GM18873 (cell line): Measurements from ENCODE around the gene UIMC1.

Experiments
- ATAC-seq: cut with Tn5 transposase; IDR thresholded peaks from one replicate; pipeline ENCODE4 v1.9.1; 2021; ENCODE audit warnings: mild to moderate bottlenecking, moderate library complexity, moderate number of reproducible peaks; ENCODE audit not compliant: unreplicated experiment, low FRiP score

The UIMC1 gene

DNA sequence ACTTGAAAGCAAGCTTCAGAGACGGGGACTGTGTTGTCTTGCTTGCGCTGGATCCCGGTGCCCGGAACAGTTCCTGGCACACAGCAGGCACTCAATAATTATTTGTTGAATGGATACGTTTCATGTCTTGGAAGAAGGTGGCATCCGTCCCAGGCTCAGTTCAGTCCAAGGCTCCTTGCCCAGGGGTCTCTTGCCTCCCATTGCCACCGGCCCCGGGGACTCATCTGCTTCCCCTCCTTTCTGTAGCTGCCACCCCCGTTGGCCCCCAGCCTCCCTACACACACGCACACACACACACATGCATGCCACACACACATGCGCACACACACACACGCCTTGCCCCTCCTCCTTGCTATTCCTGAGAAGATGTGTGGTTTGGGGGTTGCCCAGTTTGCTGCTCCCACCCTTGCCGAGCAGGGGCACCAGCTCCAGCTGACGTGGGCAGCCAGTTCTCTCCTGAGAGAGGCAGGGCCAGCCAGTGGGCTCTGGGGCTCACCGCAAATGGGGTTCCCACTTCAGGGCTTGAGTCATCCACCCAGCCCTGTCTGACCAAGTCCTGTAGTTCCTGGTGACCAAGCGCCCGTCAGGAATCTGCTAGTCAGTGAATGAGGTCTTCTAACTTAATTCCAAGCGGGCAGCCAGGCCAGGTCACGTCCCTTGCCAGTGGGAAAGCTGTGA is 149.2 kb downstream of the UIMC1 start:
- no peak for ATAC-seq

DNA sequence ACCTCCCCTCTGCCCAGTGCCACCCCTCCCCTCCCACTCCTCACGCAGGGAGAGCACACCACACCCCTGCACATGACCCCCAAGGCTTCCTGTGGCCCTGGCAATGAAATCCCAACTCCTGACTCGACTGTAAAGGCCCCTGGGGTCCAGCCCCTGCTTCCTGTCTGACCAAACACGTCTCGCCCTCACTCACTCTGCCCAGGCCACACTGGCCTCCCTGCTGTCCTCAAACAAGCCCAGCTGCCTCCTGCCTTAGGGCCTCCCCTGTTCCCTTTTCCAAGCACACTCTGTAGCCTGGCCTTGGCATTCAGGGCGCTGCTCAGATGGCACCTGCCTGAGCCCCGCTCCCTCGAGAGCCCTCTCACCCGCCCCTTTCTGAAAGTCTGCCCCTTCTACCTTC is 149.8 kb downstream of the UIMC1 start:
- ATAC-seq: no peak

DNA sequence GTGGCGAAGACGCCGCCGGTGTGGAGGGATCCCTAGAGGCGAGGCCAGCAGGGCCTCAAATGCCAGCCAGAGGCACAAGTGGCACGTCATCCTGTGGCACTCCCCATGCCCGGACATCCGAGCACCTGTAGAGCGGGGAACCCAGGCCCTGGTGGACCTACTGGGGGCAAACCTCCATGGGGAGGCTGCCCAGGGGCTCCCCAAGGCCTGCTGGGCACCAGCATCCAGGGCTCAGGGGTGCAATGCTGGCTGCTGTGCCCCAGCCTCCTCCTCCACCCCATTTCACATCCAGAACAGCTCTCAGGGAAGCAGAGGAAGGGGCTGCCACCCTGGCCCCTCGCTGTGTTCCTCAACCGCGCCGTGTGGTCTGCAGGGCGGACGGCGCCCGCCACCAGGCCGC is 151.0 kb downstream of the UIMC1 start:
- ATAC-seq: no peak
